Body of pancreas (tissue), 4 donors: ENCODE results near the gene AGRN. TPM values are rescaled to one million over a fixed set of nuclear protein-coding genes. Genes with fewer than 3 reads are reported as not detected.
"Not testable (repeated sequence)": the region's sequence is repeated elsewhere in the genome, so short reads cannot be mapped to it uniquely, and the experiment has no call there.

Experiments
- ATAC-seq: fragments of 150-250 bp; one replicate; pipeline ENCODE4 v1.9.1; 2016
- DNase-seq, 4 donors: peaks; one replicate each; pipeline ENCODE4 v3.0.0-alpha.2; 2019
- H3K27ac ChIP-seq, 4 donors: fragments of 200-600 bp; sonication (generic); 1 replicate in 3 of 4; 2 replicates in 1 of 4; pipeline versions ENCODE4 v1.5.1 to v1.6.1; 2016 to 2019; ENCODE audit warnings: mild to moderate bottlenecking in 1 of 4, mixed read lengths in 1 of 4, moderate library complexity in 1 of 4
- H3K27me3 ChIP-seq, 2 donors: fragments of 200-600 bp; sonication (generic); one replicate each; pipeline ENCODE4 v1.6.0; 2016; ENCODE audit warnings: mild to moderate bottlenecking in 1 of 2
- H3K36me3 ChIP-seq, 2 donors: fragments of 200-600 bp; sonication (generic); replicated peaks in 1 of 2; 2 replicates each; pipeline ENCODE4 v1.5.1; 2016; ENCODE audit warnings: low read depth in 2 of 2; ENCODE audit not compliant: insufficient read depth in 1 of 2
- H3K4me1 ChIP-seq: fragments of 200-600 bp; sonication (generic); one replicate; pipeline ENCODE4 v1.6.0; 2016
- H3K4me3 ChIP-seq, 2 donors: fragments of 200-600 bp; sonication (generic); 1 replicate in 1 of 2; 2 replicates in 1 of 2; pipeline ENCODE4 v1.5.1; 2016 to 2019
- H3K9me3 ChIP-seq, 3 donors: fragments of 200-600 bp; sonication (generic); 1 replicate in 2 of 3; 2 replicates in 1 of 3; pipeline ENCODE4 v1.5.1; 2016
- CTCF ChIP-seq, 7 experiments: fragments of 450-650 bp in 4 of 7; fragments of 200-600 bp in 3 of 7; sonication (generic) in 3 of 7; IDR thresholded peaks; one replicate each; pipeline ENCODE4 v1.5.1; 2016 to 2019; ENCODE audit warnings: antibody characterized with exemption in 7 of 7
- POLR2A ChIP-seq, 3 donors: fragments of 450-650 bp; IDR thresholded peaks; one replicate each; pipeline ENCODE4 v1.6.1; 2016; ENCODE audit warnings: antibody characterized with exemption in 3 of 3, mild to moderate bottlenecking in 2 of 3
- WGBS, 2 donors: methylation state at CpG; one replicate each; pipeline ENCODE4 v1.1.5; 2017; 5-methylcytosine and 5-hydroxymethylcytosine counted together
- intact Hi-C: fragments of 100-400 bp; cut with DNase I; formaldehyde crosslinking; loops from one replicate; pipeline ENCODE4 v1.15.1; 2023
- total RNA-seq, 2 donors: library from RNA; depleted of rRNA; stranded (reverse); fragments of >200 nt; gene quantifications; one replicate each; pipeline ENCODE4 v1.1.0, GENCODE V29; 2016

The AGRN gene
- total RNA-seq, 2 donors from 2014 or later = 85.1 to 241 TPM

DNA sequence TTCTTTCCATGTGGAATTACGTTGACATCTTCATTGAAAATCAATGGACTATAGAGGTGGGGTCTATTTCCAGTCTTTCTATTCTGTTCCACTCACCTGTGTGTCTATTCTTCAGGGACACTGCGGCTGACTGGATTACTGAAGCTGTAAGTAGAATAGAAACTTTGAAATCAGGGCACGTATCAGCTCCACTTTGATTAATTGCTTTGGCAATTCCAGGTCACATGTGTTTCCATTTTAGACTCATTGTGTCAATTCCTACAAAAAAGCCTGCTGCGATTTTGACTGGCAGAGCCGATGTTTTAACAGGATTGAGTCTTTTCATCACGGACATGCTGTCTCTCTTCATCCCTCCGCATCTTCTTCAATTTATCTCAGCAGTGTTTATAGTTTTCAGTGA, 75.1 kb downstream of the AGRN start:
- Histone ChIP-seq H3K9me3 (no peaks in the 10 kb centered on the region), H3K4me3 (no peak overlapping the region), H3K27ac (no peak overlapping the region), H3K36me3 (no peaks in the 10 kb centered on the region), H3K27me3 (no peaks in the 10 kb centered on the region), H3K4me1 (no peaks in the 10 kb centered on the region)
- no peak for ATAC-seq
- intact Hi-C loops = no loop called here
- WGBS, 2 donors = 82 to 86% methylated on average over 7 of the region's 7 CpGs
- TF ChIP-seq POLR2A (IDR thresholded peaks at IDR 0.05) = no peak
- TF ChIP-seq CTCF (IDR thresholded peaks at IDR 0.05) = no peak
- no peak for DNase-seq

DNA sequence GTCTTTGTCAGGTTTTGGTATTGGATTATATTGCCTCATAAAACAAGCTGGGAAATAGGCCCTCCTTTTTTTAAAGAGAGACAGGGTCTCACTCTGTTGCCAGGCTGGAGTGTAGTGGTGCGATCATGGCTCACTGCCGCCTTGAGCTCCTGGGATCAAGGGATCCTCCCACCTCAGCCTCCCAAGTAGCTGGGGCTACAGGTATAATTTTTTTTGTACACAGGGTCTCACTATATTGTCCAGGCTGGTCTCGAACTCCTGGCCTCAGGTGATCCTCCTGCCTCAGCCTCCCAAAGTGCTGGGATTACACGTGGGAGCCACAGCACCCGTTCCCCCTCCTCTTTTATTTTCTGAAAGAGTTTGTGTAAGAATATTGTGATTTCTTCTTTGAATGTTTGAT, 76.2 kb downstream of the AGRN start:
- H3K4me3 ChIP-seq, intact Hi-C loops, DNase-seq, H3K36me3 ChIP-seq, H3K9me3 ChIP-seq, ATAC-seq, H3K27ac ChIP-seq, H3K4me1 ChIP-seq, H3K27me3 ChIP-seq: not testable (repeated sequence)
- WGBS, 2 donors = 95 to 97% methylated on average over 5 of the region's 5 CpGs

DNA sequence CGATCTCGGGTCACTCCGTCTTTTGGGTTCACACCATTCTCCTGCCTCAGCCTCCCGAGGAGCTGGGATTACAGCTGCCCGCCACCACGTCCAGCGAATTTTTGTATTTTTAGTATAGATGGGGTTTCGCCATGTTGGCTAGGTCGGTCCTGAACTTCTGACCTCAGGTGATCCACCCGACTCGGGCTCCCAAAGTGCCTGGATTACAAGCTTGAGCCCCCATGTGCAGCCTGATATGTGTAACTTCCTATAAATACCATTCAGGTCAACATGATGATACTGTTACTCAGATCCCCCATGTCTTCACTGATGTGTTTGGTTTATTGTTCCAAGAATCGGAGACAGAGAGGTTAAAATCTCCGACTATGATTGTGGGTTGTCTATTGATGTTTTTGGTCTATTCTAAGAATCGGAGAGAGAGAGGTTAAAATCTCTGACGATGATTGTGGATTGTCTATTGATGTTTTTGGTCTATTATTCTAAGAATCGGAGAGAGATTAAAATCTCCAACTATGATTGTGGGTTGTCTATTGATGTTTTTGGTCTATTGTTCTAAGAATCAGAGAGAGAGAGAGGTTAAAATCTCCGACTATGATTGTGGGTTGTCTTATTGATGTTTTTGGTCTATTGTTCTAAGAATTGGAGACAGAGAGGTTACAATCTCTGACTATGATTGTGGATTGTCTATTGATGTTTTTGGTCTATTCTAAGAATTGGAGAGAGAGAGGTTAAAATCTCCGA, 78.9 kb downstream of the AGRN start:
- WGBS, 2 donors = 81 to 88% methylated on average over 17 to 18 of the region's 18 CpGs

DNA sequence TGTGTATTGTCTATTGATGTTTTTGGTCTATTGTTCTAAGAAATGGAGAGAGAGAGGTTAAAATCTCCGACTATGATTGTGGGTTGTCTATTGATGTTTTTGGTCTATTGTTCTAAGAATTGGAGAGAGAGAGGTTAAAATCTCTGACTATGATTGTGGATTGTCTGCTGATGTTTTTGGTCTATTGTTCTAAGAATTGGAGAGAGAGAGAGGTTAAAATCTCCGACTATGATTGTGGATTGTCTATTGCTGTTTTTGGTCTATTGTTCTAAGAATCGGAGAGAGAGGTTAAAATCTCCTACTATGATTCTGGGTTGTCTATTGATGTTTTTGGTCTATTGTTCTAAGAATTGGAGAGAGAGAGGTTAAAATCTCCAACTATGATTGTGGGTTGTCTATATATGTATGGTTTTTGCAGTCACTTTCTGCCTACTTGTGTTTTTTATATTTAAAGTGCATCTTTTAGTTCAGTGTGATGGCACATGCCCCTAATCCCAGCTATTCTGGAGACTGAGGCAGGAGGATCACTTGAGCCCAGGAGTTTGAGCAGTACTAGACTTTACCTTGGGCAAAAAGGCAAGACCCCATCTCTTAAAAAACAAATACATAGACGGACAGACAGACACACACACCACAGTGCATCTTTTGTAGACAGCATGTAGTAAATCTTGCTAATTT, 79.7 kb downstream of the AGRN start:
- Histone ChIP-seq H3K36me3 (no peaks in the 10 kb centered on the region), H3K4me3 (no peak overlapping the region), H3K27me3 (no peaks in the 10 kb centered on the region), H3K4me1 (no peaks in the 10 kb centered on the region), H3K27ac (no peak overlapping the region), H3K9me3 (no peaks in the 10 kb centered on the region)
- DNase-seq = no peak
- ATAC-seq = no peak
- intact Hi-C loops = no loop called here
- TF ChIP-seq CTCF (IDR thresholded peaks at IDR 0.05) (no peak), POLR2A (IDR thresholded peaks at IDR 0.05) (no peak)
- 76 to 87% methylated on average over 4 of the region's 4 CpGs for WGBS, 2 donors

More for the DNA sequence above, 78.9 kb downstream of the AGRN start:
- intact Hi-C loops = no loop called here
- Histone ChIP-seq H3K36me3 (no peaks in the 10 kb centered on the region), H3K27ac (no peak overlapping the region), H3K27me3 (no peaks in the 10 kb centered on the region), H3K4me3 (no peak overlapping the region), H3K4me1 (no peaks in the 10 kb centered on the region), H3K9me3 (no peaks in the 10 kb centered on the region)
- TF ChIP-seq POLR2A (IDR thresholded peaks at IDR 0.05) (no peak), CTCF (IDR thresholded peaks at IDR 0.05) (no peak)
- ATAC-seq (no peak), DNase-seq (no peak)

DNA sequence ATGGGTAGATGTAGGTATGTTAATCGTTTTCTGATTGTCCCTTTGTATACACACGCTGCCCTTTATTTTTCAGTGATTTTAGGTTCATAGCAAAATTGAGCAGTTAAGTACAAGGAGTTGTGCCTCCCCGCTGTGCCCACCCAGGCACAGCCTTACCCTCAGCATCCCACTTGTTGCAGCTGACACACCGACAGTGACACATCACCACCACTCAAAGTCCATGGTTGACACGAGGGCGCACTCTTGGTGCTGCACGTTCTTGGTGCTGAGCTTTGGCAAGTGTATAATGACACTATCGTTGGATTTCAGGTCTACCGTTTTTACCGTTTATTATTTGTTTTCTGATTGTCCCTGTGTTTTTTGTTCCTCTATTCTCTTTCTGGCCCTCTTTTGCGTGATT, 80.4 kb downstream of the AGRN start:
- intact Hi-C loops = no loop called here
- Histone ChIP-seq H3K36me3 (no peaks in the 10 kb centered on the region), H3K27me3 (no peaks in the 10 kb centered on the region), H3K4me1 (no peaks in the 10 kb centered on the region), H3K9me3 (no peaks in the 10 kb centered on the region), H3K4me3 (no peak overlapping the region), H3K27ac (no peak overlapping the region)
- DNase-seq (no peak), ATAC-seq (no peak)
- 85 to 92% methylated on average over 11 of the region's 11 CpGs for WGBS, 2 donors
- TF ChIP-seq CTCF (IDR thresholded peaks at IDR 0.05) = no peak
